Muscle layer of duodenum (tissue), 2 donors: ENCODE measurements around the gene FNBP1.

Experiments used
- H3K27ac ChIP-seq: one replicate; pipeline ENCODE4 v1.7.0; 2013; ENCODE audit warnings: mild to moderate bottlenecking, low read length
- H3K27me3 ChIP-seq: one replicate; pipeline ENCODE4 v1.7.0; 2013; ENCODE audit warnings: low read depth, mild to moderate bottlenecking, control low read depth, low read length
- H3K36me3 ChIP-seq, 2 donors: one replicate each; pipeline ENCODE4 v1.7.0; 2013; ENCODE audit warnings: low read length in 2 of 2, control low read depth in 1 of 2, mild to moderate bottlenecking in 1 of 2; ENCODE audit not compliant: insufficient read depth in 2 of 2, control insufficient read depth in 1 of 2
- H3K4me1 ChIP-seq, 2 donors: one replicate each; pipeline ENCODE4 v1.7.0; 2013; ENCODE audit warnings: low read length in 2 of 2, mild to moderate bottlenecking in 2 of 2, control low read depth in 1 of 2, moderate library complexity in 1 of 2; ENCODE audit not compliant: insufficient read depth in 2 of 2, control insufficient read depth in 1 of 2
- H3K4me3 ChIP-seq, 2 donors: one replicate each; pipeline ENCODE4 v1.7.0; 2013; ENCODE audit warnings: low read length in 2 of 2, low read depth in 1 of 2, mild to moderate bottlenecking in 1 of 2
- H3K9me3 ChIP-seq, 2 donors: one replicate each; pipeline ENCODE4 v1.7.0; 2013; ENCODE audit warnings: low read length in 2 of 2, control low read depth in 1 of 2, mild to moderate bottlenecking in 1 of 2; ENCODE audit not compliant: control insufficient read depth in 1 of 2
- donor health status: healthy.

Gene FNBP1

DNA sequence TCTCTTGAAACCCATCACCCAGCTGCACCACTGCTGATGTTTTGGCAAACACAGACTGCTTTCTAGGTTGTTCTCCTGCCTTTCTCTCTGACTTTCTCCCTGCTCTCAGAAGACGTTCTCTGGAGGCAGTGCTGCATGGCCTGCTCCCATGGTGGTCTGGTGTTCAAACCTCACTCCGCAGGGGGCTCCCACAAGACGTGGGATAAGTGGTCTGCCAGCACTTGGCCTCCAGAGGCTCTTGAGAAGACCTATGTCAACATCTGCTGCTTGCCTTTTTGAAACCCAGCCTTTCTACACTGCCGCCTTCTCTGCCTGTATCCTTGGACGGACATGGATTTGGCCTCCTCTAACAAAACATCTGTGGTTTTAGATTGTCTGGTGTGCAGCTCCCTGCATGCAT is 191.2 kb downstream of the FNBP1 start:
- H3K4me1 ChIP-seq = no peaks in the 10 kb centered on the region
- no peaks in the 10 kb centered on the region for H3K9me3 ChIP-seq
- H3K36me3 ChIP-seq = peaks cover 40 to 57% of the 10 kb centered on the region in 2 donors
- H3K27me3 ChIP-seq = no peaks in the 10 kb centered on the region
- no peak overlapping the region for H3K4me3 ChIP-seq
- no peak overlapping the region for H3K27ac ChIP-seq

DNA sequence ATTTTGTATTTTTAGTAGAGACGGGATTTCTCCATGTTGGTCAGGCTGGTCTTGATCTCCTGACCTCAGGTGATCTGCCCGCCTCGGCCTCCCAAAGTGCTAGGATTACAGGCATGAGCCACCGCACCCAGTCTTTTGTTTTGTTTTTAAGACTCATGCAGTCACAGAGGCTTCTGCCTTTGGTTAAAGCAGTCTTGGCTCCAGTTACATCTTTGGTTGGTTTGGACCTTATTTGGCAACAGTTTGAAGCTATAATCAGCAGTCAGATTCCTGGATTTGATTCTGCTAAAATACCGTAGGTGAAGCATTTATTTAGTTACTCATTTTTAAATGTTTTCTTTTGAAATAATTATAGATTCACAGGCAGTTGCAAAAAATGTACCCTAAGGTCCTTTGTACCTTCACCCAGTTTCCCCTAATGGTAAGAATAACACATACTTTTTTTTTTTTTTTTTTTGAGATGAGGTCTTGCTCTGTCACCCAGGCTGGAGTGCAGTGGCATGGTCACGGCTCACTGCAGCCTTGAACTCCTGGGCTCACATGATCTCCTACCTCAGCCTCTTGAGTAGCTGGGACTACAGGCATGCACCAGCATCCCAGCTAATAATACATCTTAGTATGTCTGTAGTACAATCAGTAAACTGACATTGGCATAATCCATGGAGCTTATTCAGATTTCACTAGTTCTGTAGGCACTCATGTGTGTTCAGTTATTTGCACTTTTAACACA is 192.0 kb downstream of the FNBP1 start:
- Histone ChIP-seq H3K9me3 (no peaks in the 10 kb centered on the region), H3K27me3 (no peaks in the 10 kb centered on the region), H3K4me3 (no peak overlapping the region), H3K4me1 (no peaks in the 10 kb centered on the region), H3K27ac (no peak overlapping the region), H3K36me3 (peaks cover 36 to 49% of the 10 kb centered on the region in 2 donors)

DNA sequence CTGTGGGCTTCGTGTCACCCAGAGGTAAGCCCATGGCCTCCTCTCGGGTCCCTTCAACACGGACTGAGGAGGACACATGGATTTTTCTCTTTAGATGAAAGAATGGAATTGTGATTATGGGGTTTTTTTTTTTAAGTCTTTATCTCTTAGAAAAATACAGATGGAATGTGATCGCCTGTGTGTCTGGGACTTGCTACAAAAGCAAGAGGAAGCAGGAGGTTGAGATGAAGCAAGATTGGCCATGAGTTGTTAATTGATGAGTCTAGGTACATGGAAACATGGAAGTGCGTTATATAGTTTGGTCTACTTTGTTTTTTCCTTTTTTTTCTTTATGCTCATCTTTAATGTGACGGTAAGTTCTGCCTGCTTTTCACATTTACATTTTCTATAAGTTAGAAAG is 193.1 kb downstream of the FNBP1 start:
- H3K4me3 ChIP-seq = no peak overlapping the region
- no peak overlapping the region for H3K27ac ChIP-seq
- H3K27me3 ChIP-seq = no peaks in the 10 kb centered on the region
- H3K9me3 ChIP-seq = no peaks in the 10 kb centered on the region
- peaks cover 31 to 41% of the 10 kb centered on the region in 2 donors for H3K36me3 ChIP-seq
- H3K4me1 ChIP-seq = no peaks in the 10 kb centered on the region

DNA sequence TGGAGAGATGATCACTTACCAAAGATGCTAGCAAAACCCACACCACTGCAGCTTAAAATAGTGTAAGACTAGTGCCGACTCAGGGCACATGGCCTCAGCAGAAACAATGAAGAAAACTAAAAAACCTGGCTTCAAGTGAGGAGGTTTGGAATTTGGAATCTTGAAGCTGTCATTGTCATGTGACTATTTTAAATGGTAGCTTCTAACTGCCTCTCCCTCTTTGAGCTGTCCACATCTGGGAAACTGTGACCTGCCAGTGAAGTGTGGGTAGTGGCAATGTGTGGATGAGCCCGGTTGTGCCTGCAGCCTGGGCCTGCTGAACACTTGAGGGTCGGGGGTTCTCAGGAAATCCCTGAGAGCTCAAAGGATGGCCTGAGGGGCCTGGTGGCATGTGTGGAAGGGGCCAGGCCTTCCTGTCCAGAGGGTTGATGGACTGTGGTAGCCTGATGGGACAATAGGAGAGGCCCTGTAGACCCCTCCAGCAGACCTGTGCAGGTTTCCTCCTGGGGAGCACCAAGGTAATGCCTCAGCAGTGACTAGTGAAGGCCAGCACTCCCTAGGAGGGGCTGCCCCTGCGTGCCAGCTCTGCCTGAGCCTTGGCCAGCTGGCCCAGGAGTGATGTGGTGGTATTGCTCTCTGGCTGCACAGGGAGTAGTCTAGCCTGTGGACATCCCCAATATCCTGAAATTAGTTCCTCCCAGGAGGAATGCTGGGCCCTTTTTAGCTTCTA is 194.1 kb downstream of the FNBP1 start:
- Histone ChIP-seq H3K36me3 (peaks cover 21 to 34% of the 10 kb centered on the region in 2 donors), H3K4me3 (no peak overlapping the region), H3K9me3 (no peaks in the 10 kb centered on the region), H3K27me3 (no peaks in the 10 kb centered on the region), H3K27ac (no peak overlapping the region), H3K4me1 (no peaks in the 10 kb centered on the region)

DNA sequence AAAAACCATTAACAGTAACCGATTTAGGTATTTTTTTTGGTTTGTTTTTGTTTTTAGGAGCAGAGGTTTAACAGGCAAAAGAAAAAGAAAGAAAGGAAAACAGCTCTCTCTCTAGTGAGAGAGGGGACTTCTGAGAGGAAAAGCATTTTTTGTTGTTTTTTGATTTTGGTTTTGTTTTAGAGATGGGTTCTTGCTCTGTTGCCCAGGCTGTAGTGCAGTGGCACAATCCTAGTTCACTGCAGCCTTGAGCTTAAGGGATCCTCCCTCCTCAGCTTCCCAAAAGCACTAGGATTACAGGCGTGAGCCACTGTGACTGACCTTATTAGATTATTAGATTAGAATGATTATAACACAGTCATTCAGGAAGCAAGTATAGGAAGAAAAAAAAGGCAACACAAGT is 197.6 kb downstream of the FNBP1 start:
- peaks cover 0 to 4% of the 10 kb centered on the region in 2 donors for H3K36me3 ChIP-seq
- H3K4me3 ChIP-seq = no peak overlapping the region
- no peak overlapping the region for H3K27ac ChIP-seq
- H3K27me3 ChIP-seq = no peaks in the 10 kb centered on the region
- H3K4me1 ChIP-seq = no peaks in the 10 kb centered on the region
- H3K9me3 ChIP-seq = no peaks in the 10 kb centered on the region

DNA sequence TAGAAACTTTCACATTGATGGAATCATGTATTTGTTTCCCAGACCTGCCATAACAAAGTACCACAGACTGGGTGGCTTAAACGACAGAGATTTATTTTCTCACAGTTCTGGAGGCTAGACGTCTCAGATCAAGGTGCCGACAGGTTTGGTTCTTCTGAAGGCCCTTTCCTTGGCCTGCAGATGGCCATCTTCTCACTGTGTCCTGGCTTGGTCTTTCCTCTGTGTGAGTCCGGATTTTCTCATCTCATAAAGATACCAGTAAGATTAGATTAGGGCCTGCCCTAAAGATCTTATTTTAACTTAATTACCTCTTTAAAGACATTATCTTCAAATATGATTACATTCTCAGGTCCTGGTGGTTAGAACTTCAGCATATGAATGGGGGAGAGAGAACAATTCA is 201.9 kb downstream of the FNBP1 start:
- peaks cover 7 to 12% of the 10 kb centered on the region in 2 donors for H3K4me1 ChIP-seq
- no peaks in the 10 kb centered on the region for H3K27me3 ChIP-seq
- no peaks in the 10 kb centered on the region for H3K36me3 ChIP-seq
- no peaks in the 10 kb centered on the region for H3K9me3 ChIP-seq
- no peak overlapping the region for H3K27ac ChIP-seq
- no peak overlapping the region for H3K4me3 ChIP-seq

DNA sequence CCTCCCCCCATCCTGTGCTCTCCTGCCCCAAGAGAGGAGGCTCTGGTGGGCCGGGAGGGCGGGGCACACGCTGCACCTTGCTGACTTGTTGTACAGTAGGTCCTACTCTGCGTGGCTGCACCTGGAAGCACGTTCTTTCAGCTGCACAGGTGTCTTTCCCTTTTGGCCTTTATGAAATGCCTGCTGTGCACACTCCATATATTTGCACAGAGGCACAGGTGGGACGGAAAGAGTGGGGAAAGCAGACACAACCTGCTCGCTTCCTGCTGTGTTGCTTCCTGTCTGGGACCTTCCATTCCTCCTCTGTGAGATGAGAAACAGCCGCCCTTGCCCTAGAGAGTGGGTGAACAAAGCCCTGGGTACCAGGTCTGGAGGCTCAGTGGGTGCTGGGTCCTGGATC is 203.0 kb downstream of the FNBP1 start:
- H3K4me3 ChIP-seq = no peak overlapping the region
- no peaks in the 10 kb centered on the region for H3K36me3 ChIP-seq
- H3K27me3 ChIP-seq = no peaks in the 10 kb centered on the region
- no peaks in the 10 kb centered on the region for H3K9me3 ChIP-seq
- H3K27ac ChIP-seq = no peak overlapping the region
- H3K4me1 ChIP-seq = peaks cover 7 to 14% of the 10 kb centered on the region in 2 donors

DNA sequence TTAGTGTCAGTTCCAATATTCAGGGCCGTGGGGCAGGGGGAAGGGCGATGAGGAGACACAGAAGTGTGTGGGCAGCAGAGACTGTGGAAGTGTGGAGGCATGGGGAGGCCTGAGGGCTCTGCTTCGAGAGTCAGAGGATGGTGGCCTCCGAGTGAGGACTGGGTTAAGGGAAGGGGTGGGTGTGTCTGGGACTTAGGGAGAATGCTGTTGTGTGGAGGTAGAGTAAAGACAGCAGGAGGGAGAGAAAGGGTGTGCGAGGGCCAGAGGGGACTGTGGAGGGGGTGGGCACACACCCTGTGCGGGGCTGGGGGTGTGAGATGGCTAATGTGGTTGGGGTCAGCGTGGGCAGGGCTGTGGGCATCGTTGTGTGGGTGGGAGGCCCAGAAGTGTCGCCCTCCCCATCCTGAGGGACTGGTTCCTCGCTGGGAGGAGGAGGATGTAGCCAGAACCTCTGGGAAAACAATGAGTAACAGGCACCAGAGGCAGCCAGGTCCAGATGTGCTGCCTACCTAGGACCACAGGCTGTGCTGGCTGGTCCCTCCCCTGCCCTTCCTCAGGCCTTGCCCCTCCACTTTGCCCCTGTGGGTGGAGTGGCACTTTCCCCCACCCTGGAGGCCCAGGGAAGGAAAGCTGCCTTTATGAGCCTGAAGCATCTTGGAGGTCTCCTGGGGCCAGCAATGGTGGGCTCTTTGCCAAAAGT is 203.5 kb downstream of the FNBP1 start:
- Histone ChIP-seq H3K4me1 (peaks cover 7 to 15% of the 10 kb centered on the region in 2 donors), H3K27me3 (no peaks in the 10 kb centered on the region), H3K36me3 (no peaks in the 10 kb centered on the region), H3K27ac (no peak overlapping the region), H3K4me3 (no peak overlapping the region), H3K9me3 (no peaks in the 10 kb centered on the region)

DNA sequence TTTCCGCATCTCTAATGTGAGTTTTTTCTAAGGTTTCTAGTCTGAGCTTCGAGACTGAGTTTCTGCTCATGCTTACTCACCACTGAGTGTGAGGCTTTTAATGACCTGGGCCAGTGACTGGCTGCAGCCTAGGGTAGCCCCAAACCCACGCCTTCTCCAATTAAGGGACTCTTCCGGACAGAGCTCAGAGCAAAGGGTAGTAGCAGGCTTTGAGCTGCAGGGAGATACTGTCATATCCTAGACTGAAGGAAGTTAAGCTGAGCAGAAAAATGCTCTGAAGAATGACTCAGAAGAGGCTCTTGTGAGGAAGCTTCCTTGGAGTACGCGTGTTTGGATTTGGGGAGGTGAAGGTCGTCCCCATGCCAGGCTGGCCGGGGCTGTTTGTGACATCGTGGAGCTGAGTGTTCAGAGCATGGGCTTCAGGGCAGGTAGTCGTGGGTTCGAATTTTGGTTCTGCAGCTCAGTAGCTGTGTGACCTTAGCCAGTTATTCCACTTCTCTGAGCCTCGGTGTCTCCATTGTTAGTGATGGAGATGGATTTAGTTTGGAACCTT is 204.2 kb downstream of the FNBP1 start:
- no peak overlapping the region for H3K27ac ChIP-seq
- no peaks in the 10 kb centered on the region for H3K36me3 ChIP-seq
- H3K4me1 ChIP-seq = peaks cover 7 to 22% of the 10 kb centered on the region in 2 donors
- H3K9me3 ChIP-seq = no peaks in the 10 kb centered on the region
- no peaks in the 10 kb centered on the region for H3K27me3 ChIP-seq
- H3K4me3 ChIP-seq = no peak overlapping the region
